NCI-H510A (cell line): ENCODE results near the gene CHAT.

Experiments used
- DNase-seq: peaks from one replicate; lab custom pipeline; 2025; lab: John Stamatoyannopoulos, UW

CHAT gene

GRCh38 chr10:49688920-49689319 is 75.1 kb downstream of the CHAT start:
- no peak for DNase-seq

- DNase-seq: no peak
Measured at GRCh38 chr10:49689882-49690510, 76.2 kb downstream of the CHAT start.

- no peak for DNase-seq
Measured at GRCh38 chr10:49690698-49691356, 77.0 kb downstream of the CHAT start.

- DNase-seq: no peak
Measured at GRCh38 chr10:49691588-49691987, 77.8 kb downstream of the CHAT start.

- no peak for DNase-seq
Measured at GRCh38 chr10:49694466-49694865, 80.6 kb downstream of the CHAT start.

- DNase-seq: no peak
Measured at GRCh38 chr10:49696311-49696710, 82.5 kb downstream of the CHAT start.

- no peak for DNase-seq
Measured at GRCh38 chr10:49698679-49699078, 84.8 kb downstream of the CHAT start.

GRCh38 chr10:49700211-49700610 is 86.4 kb downstream of the CHAT start:
- DNase-seq: no peak

GRCh38 chr10:49700997-49701396 is 87.2 kb downstream of the CHAT start:
- DNase-seq: peak; percentile 35

GRCh38 chr10:49707585-49707984 is 93.7 kb downstream of the CHAT start:
- no peak for DNase-seq

GRCh38 chr10:49709934-49710333 is 96.1 kb downstream of the CHAT start:
- DNase-seq: no peak

GRCh38 chr10:49710966-49711365 is 97.1 kb downstream of the CHAT start:
- no peak for DNase-seq

- no peak for DNase-seq
Measured at GRCh38 chr10:49711481-49711880, 97.6 kb downstream of the CHAT start.

GRCh38 chr10:49713266-49713665 is 99.4 kb downstream of the CHAT start:
- no peak for DNase-seq
